ENCODE data around the gene IL20.
A peak's percentile ranks its signal among the peaks of the same experiment; 100 is the strongest.
"Not testable (repeated sequence)": the region's sequence is repeated elsewhere in the genome, so short reads cannot be mapped to it uniquely, and the experiment has no call there.

The IL20 gene

GRCh38 chr1:206843626-206844025 lies 21.8 kb upstream of the IL20 start:
- DNase-seq: no peak

GRCh38 chr1:206846487-206846886 lies 18.9 kb upstream of the IL20 start:
- peak; percentile 69 for DNase-seq

GRCh38 chr1:206847337-206847834 lies 18.0 kb upstream of the IL20 start:
- peak; percentile 96 for DNase-seq

GRCh38 chr1:206847946-206848345 lies 17.5 kb upstream of the IL20 start:
- no peak for DNase-seq

- DNase-seq: no peak
These were observed 15.0 kb upstream of the IL20 start for GRCh38 chr1:206850401-206850800.

GRCh38 chr1:206851341-206852010 lies 13.9 kb upstream of the IL20 start:
- no peak for DNase-seq

GRCh38 chr1:206852662-206853061 lies 12.8 kb upstream of the IL20 start:
- DNase-seq: not testable (repeated sequence)

GRCh38 chr1:206853696-206854095 lies 11.7 kb upstream of the IL20 start:
- not testable (repeated sequence) for DNase-seq

GRCh38 chr1:206854401-206855129 lies 10.9 kb upstream of the IL20 start:
- DNase-seq: no peak

GRCh38 chr1:206855859-206856258 lies 9.6 kb upstream of the IL20 start:
- DNase-seq: no peak

- peak; percentile 19 for DNase-seq
These were observed 8.6 kb upstream of the IL20 start for GRCh38 chr1:206856674-206857464.

GRCh38 chr1:206859082-206859521 lies 6.3 kb upstream of the IL20 start:
- no peak for DNase-seq

- DNase-seq: no peak
These were observed 5.3 kb upstream of the IL20 start for GRCh38 chr1:206860165-206860564.

- no peak for DNase-seq
These were observed 2.2 kb upstream of the IL20 start for GRCh38 chr1:206863266-206863665.

GRCh38 chr1:206866062-206866461 lies 639 bp downstream of the IL20 start:
- DNase-seq: no peak

GRCh38 chr1:206867239-206867638 lies 1.8 kb downstream of the IL20 start:
- no peak for DNase-seq

- DNase-seq: no peak
These were observed 2.3 kb downstream of the IL20 start for GRCh38 chr1:206867716-206868115.

- DNase-seq: no peak
These were observed 2.8 kb downstream of the IL20 start for GRCh38 chr1:206868264-206868663.

GRCh38 chr1:206872139-206872538 lies 6.7 kb downstream of the IL20 start:
- no peak for DNase-seq

GRCh38 chr1:206873603-206874188 lies 8.3 kb downstream of the IL20 start:
- no peak for DNase-seq

GRCh38 chr1:206875752-206876377 lies 10.4 kb downstream of the IL20 start:
- DNase-seq: no peak

- DNase-seq: peak; percentile 12
These were observed 13.0 kb downstream of the IL20 start for GRCh38 chr1:206878456-206878855.

- DNase-seq: no peak
These were observed 14.9 kb downstream of the IL20 start for GRCh38 chr1:206880314-206880713.
